ENCODE results near the gene CHRNE. TPM values are rescaled to one million over a fixed set of nuclear protein-coding genes. Genes with fewer than 3 reads are reported as not detected.
"Not testable (repeated sequence)": the region's sequence is repeated elsewhere in the genome, so short reads cannot be mapped to it uniquely, and the experiment has no call there.

Gene CHRNE
- total RNA-seq, 1 donor from 2014 or later, result 0.82 TPM

- no peak for FAIRE-seq
- DNase-seq (ENCODE audit: low spot score in 2 of 2), result no peak
These were observed 44.0 kb downstream of the CHRNE start for GRCh38 chr17:4858882-4859260.

GRCh38 chr17:4858068-4858881 is 44.6 kb downstream of the CHRNE start:
- FAIRE-seq, result no peak

GRCh38 chr17:4857347-4857746 is 45.6 kb downstream of the CHRNE start:
- DNase-seq (ENCODE audit: low spot score in 2 of 2); FAIRE-seq: not testable (repeated sequence)

More at GRCh38 chr17:4858068-4858881, 44.6 kb downstream of the CHRNE start:
- DNase-seq (ENCODE audit: low spot score in 2 of 2), result peak; percentile 74 to 75

- no peak for FAIRE-seq
These were observed 46.0 kb downstream of the CHRNE start for GRCh38 chr17:4856937-4857314.

GRCh38 chr17:4856271-4856936 is 46.5 kb downstream of the CHRNE start:
- FAIRE-seq (no peak), DNase-seq (ENCODE audit: low spot score in 2 of 2) (no peak)

More at GRCh38 chr17:4856937-4857314, 46.0 kb downstream of the CHRNE start:
- peak in 1 of 2 donors; percentile 52 for DNase-seq (ENCODE audit: low spot score in 2 of 2)

- DNase-seq (ENCODE audit: low spot score in 2 of 2), result no peak
- no peak for FAIRE-seq
These were observed 48.7 kb downstream of the CHRNE start for GRCh38 chr17:4854111-4854681.

GRCh38 chr17:4853208-4853671 is 49.7 kb downstream of the CHRNE start:
- FAIRE-seq (no peak), DNase-seq (ENCODE audit: low spot score in 2 of 2) (no peak)

- DNase-seq (ENCODE audit: low spot score in 2 of 2) (no peak), FAIRE-seq (no peak)
These were observed 50.2 kb downstream of the CHRNE start for GRCh38 chr17:4852567-4853207.

- DNase-seq (ENCODE audit: low spot score in 2 of 2) (no peak), FAIRE-seq (no peak)
These were observed 51.8 kb downstream of the CHRNE start for GRCh38 chr17:4851084-4851483.

- FAIRE-seq (no peak), DNase-seq (ENCODE audit: low spot score in 2 of 2) (no peak)
These were observed 52.7 kb downstream of the CHRNE start for GRCh38 chr17:4850246-4850645.

GRCh38 chr17:4849011-4849536 is 53.8 kb downstream of the CHRNE start:
- FAIRE-seq (no peak), DNase-seq (ENCODE audit: low spot score in 2 of 2) (no peak)

Other genes with a start within 250 kb of the CHRNE start
- gene PELP1, start 199.0 kb downstream of the CHRNE start, total RNA-seq, result 24.5 TPM
- 16.3 TPM for gene ARRB2, start 192.5 kb downstream of the CHRNE start, total RNA-seq
- 6.1 TPM for gene MED11, start 171.7 kb downstream of the CHRNE start, total RNA-seq
- gene ZMYND15, start 163.3 kb downstream of the CHRNE start, total RNA-seq, result not detected
- gene CXCL16, start 163.2 kb downstream of the CHRNE start, total RNA-seq, result under 0.01 TPM
- gene TM4SF5, start 131.2 kb downstream of the CHRNE start, total RNA-seq, result not detected
- gene VMO1, start 116.7 kb downstream of the CHRNE start, total RNA-seq, result 1.2 TPM
- not detected for gene GLTPD2, start 114.1 kb downstream of the CHRNE start, total RNA-seq
- 73.4 TPM for gene PSMB6, start 106.9 kb downstream of the CHRNE start, total RNA-seq
- gene PLD2, start 95.9 kb downstream of the CHRNE start, total RNA-seq, result 8.6 TPM
- 15.9 TPM for gene MINK1, start 69.8 kb downstream of the CHRNE start, total RNA-seq
- gene C17orf107, start 3.6 kb downstream of the CHRNE start, total RNA-seq, result 2.4 TPM
- not detected for gene GP1BA, start 29.2 kb upstream of the CHRNE start, total RNA-seq
- gene SLC25A11, start 36.9 kb upstream of the CHRNE start, total RNA-seq, result 59.1 TPM
- gene RNF167, start 37.2 kb upstream of the CHRNE start, total RNA-seq, result 13.0 TPM
- gene PFN1, start 45.4 kb upstream of the CHRNE start, total RNA-seq, result 69.3 TPM
- 0.82 TPM for gene ENO3, start 48.0 kb upstream of the CHRNE start, total RNA-seq
- gene SPAG7, start 64.7 kb upstream of the CHRNE start, total RNA-seq, result 27.7 TPM
- 3.3 TPM for gene CAMTA2, start 84.6 kb upstream of the CHRNE start, total RNA-seq
- not detected for gene INCA1, start 94.4 kb upstream of the CHRNE start, total RNA-seq
- 10.2 TPM for gene KIF1C, start 94.9 kb upstream of the CHRNE start, total RNA-seq
- not detected for gene SLC52A1, start 132.3 kb upstream of the CHRNE start, total RNA-seq
- 9.4 TPM for gene ZFP3, start 175.4 kb upstream of the CHRNE start, total RNA-seq
- gene ZNF232, start 208.8 kb upstream of the CHRNE start, total RNA-seq, result 17.1 TPM
- under 0.01 TPM for gene USP6, start 212.9 kb upstream of the CHRNE start, total RNA-seq